ENCODE data around the gene NMNAT2.

Gene NMNAT2

GRCh38 chr1:183214021-183214970 is 203.9 kb downstream of the NMNAT2 start:
- DNase-seq (ENCODE audit: low spot score): no peak
- TF ChIP-seq CTCF (IDR thresholded peaks at IDR 0.05; ENCODE audit: extremely low read depth, missing control alignments): no peak

GRCh38 chr1:183212870-183213269 is 205.3 kb downstream of the NMNAT2 start:
- TF ChIP-seq CTCF (IDR thresholded peaks at IDR 0.05; ENCODE audit: extremely low read depth, missing control alignments): no peak
- no peak for DNase-seq (ENCODE audit: low spot score)

DNA sequence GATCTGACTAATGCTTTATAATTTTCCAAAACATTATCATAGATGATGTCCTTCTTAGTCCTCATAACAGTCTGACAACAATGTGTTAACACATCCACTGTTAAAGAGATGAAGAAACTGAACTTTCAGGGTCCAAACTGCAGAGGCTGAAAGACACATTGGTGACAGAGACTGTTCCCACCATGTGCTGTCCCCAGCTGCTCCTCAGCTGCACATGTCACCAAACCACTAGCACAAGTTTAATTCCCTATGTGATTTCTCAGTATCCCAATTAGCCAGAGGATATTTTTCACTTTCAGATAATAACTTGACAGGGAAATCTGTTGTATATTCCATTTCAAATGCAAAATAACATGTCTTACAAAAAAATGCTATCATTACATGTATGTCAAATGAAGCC is 207.5 kb downstream of the NMNAT2 start:
- DNase-seq (ENCODE audit: low spot score): no peak
- TF ChIP-seq CTCF (IDR thresholded peaks at IDR 0.05; ENCODE audit: extremely low read depth, missing control alignments): no peak

GRCh38 chr1:183209533-183210158 is 208.5 kb downstream of the NMNAT2 start:
- no peak for TF ChIP-seq CTCF (IDR thresholded peaks at IDR 0.05; ENCODE audit: extremely low read depth, missing control alignments)
- DNase-seq (ENCODE audit: low spot score): peak; percentile 46

GRCh38 chr1:183206538-183207122 is 211.6 kb downstream of the NMNAT2 start:
- no peak for TF ChIP-seq CTCF (IDR thresholded peaks at IDR 0.05; ENCODE audit: extremely low read depth, missing control alignments)
- DNase-seq (ENCODE audit: low spot score): no peak

DNA sequence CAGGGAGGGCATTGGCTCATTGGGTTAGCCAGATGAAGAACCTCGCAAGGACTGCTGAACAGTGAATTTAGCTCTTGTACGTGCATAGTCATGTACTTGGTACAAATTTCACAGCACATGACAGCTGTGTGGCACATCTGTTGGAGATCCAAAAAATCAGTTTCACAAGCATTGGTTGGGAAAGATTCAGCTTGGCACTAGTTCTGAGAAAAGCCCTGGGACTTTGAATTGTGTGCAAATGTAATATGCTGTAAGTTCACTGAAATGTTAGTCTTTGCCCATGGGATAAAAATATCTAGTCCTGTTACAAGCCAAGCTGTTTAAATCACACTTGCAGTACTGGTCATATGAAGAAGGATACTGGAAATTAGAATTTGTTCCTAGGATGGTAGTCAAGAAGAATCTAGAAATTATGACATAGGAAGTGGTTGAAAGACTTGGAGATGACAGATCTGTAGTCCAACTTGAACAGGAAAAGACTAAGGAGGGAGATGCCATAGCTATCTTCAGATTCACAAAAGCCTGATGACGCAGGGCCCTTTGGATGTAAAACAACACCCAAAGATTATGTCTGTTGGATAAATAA is 212.9 kb downstream of the NMNAT2 start:
- no peak for TF ChIP-seq CTCF (IDR thresholded peaks at IDR 0.05; ENCODE audit: extremely low read depth, missing control alignments)
- DNase-seq (ENCODE audit: low spot score): no peak

All from GM20000 (cell line).